Vagina (tissue), 2 donors: ENCODE measurements around the gene IFT122. TPM values are rescaled to one million over a fixed set of nuclear protein-coding genes. Genes with fewer than 3 reads are reported as not detected.

Source experiments
- DNase-seq, 2 donors: peaks; one replicate each; pipeline ENCODE4 v3.0.0-alpha.2; 2017; ENCODE audit errors: extremely low spot score in 2 of 2
- H3K27ac ChIP-seq: fragments of 200-600 bp; sonication (generic); one replicate; pipeline ENCODE4 v1.5.1; 2019
- H3K27me3 ChIP-seq: fragments of 200-600 bp; sonication (generic); one replicate; pipeline ENCODE4 v1.5.1; 2019
- H3K36me3 ChIP-seq, 2 donors: fragments of 200-600 bp; sonication (generic); one replicate each; pipeline ENCODE4 v1.5.1; 2017 to 2019
- H3K4me1 ChIP-seq: fragments of 200-600 bp; sonication (generic); one replicate; pipeline ENCODE4 v1.5.1; 2019
- H3K4me3 ChIP-seq, 2 donors: fragments of 200-600 bp; sonication (generic); 1 replicate in 1 of 2; 2 replicates in 1 of 2; pipeline ENCODE4 v1.5.1; 2016 to 2019
- H3K9me3 ChIP-seq: fragments of 200-600 bp; sonication (generic); one replicate; pipeline ENCODE4 v1.5.1; 2019
- POLR2A ChIP-seq, 2 donors: fragments of 450-650 bp; IDR thresholded peaks; one replicate each; pipeline ENCODE4 v1.6.1; 2017; ENCODE audit warnings: antibody characterized with exemption in 2 of 2, mild to moderate bottlenecking in 2 of 2, moderate library complexity in 2 of 2
- POLR2AphosphoS5 ChIP-seq, 2 donors: sonication (generic); formaldehyde crosslinking; IDR thresholded peaks; one replicate each; pipeline ENCODE4 v1.9.0; 2017; ENCODE audit warnings: antibody characterized with exemption in 2 of 2, mild to moderate bottlenecking in 2 of 2, low read depth in 1 of 2; ENCODE audit not compliant: insufficient read depth in 1 of 2
- intact Hi-C: fragments of 100-400 bp; cut with DNase I; formaldehyde crosslinking; loops from one replicate; pipeline ENCODE4 v1.15.1; 2023
- total RNA-seq: library from RNA; depleted of rRNA; stranded (reverse); fragments of >200 nt; gene quantifications from one replicate; pipeline ENCODE4 v1.2.3, GENCODE V29; 2016
- TF ChIP-seq, protein P1 (sequence below), 3 experiments: fragments of 450-650 bp in 2 of 3; fragments of 200-600 bp in 1 of 3; sonication (generic) in 1 of 3; IDR thresholded peaks; one replicate each; pipeline ENCODE4 v1.5.1; 2017 to 2019; ENCODE audit warnings: antibody characterized with exemption in 3 of 3, mild to moderate bottlenecking in 2 of 3, moderate library complexity in 2 of 3

The IFT122 gene
- total RNA-seq, 1 donor from 2014 or later = 33.4 TPM

DNA sequence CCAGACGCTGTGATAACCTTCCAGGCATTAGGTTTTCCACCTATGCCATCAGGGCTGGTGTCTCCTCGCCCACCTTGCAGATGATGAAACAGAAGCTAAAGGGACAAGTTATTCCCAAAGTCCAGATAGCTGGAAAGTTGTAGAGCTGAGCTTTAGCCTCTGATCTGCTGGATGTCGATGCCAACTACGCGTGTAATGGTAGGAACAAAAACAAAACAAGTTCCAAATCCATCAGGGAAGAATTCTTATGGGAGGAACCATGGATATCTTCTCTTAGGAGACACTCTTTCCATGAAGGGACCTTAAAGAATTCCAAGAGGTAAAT is 60.3 kb downstream of the IFT122 start:
- H3K27ac ChIP-seq = no peak overlapping the region
- H3K4me3 ChIP-seq = no peak overlapping the region
- intact Hi-C loops = no loop called here
- no peaks in the 10 kb centered on the region for H3K4me1 ChIP-seq
- peaks cover 0 to 22% of the 10 kb centered on the region in 2 donors for H3K36me3 ChIP-seq
- H3K27me3 ChIP-seq = no peaks in the 10 kb centered on the region
- DNase-seq = no peak
- no peak for TF ChIP-seq POLR2AphosphoS5 (IDR thresholded peaks at IDR 0.05; ENCODE audit: insufficient read depth in 1 of 2, low read depth in 1 of 2)
- H3K9me3 ChIP-seq = no peaks in the 10 kb centered on the region

DNA sequence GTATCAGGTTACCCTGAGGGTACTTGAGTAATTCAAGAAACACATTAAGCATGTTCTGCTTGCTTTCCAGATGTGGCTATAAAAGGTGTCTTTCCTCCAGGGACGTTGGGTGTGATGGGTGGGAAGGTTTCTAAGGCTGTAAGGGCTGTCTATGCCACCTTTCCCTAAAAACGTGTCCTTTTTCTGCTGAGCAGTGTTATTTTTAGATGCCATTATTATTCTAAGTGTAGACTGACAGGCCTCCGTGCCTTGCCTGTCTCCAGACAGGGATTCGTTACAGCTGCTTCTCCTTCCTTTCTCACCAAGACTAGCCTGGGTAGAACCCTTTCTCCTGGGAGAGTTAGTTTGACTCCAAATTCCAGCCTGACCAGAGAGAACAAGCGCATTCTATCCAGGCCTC is 61.6 kb downstream of the IFT122 start:
- intact Hi-C loops = no loop called here
- TF ChIP-seq POLR2AphosphoS5 (IDR thresholded peaks at IDR 0.05; ENCODE audit: insufficient read depth in 1 of 2, low read depth in 1 of 2) (no peak), POLR2A (IDR thresholded peaks at IDR 0.05) (no peak)
- TF ChIP-seq, protein P1, sequence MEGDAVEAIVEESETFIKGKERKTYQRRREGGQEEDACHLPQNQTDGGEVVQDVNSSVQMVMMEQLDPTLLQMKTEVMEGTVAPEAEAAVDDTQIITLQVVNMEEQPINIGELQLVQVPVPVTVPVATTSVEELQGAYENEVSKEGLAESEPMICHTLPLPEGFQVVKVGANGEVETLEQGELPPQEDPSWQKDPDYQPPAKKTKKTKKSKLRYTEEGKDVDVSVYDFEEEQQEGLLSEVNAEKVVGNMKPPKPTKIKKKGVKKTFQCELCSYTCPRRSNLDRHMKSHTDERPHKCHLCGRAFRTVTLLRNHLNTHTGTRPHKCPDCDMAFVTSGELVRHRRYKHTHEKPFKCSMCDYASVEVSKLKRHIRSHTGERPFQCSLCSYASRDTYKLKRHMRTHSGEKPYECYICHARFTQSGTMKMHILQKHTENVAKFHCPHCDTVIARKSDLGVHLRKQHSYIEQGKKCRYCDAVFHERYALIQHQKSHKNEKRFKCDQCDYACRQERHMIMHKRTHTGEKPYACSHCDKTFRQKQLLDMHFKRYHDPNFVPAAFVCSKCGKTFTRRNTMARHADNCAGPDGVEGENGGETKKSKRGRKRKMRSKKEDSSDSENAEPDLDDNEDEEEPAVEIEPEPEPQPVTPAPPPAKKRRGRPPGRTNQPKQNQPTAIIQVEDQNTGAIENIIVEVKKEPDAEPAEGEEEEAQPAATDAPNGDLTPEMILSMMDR (IDR thresholded peaks at IDR 0.05) = no peak

DNA sequence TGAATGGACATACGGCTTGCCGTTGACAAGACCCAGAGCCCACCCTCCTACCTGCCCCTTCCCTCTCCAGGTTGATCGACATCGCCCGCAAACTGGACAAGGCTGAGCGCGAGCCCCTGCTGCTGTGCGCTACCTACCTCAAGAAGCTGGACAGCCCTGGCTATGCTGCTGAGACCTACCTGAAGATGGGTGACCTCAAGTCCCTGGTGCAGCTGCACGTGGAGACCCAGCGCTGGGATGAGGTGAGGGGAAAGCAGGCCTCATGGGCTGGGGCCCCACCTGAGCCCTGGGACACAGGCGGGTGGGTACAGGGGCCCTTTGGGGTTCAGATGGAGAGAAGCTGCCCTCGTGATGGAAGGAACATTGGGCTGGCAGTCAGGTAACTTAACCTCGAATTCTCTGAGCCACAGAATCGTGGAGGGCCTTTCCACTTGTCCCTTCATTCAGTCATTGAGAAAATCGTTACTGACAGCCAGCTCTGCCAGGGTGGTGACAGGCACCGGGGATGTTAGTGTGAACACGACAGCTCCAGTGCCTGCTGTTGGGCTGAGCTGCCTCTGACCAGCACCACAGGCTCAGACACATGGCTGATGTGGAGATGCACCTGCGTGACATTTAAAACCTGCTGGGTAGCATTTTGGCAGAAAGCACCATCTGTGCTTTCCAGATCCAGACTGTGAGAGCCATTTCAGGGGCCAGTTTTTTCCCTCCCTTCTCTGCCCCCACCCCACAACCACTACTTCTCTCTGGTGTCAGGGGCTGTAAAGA is 62.8 kb downstream of the IFT122 start:
- intact Hi-C loops = no loop called here
- Histone ChIP-seq H3K4me3 (no peak overlapping the region), H3K27me3 (no peaks in the 10 kb centered on the region), H3K9me3 (no peaks in the 10 kb centered on the region), H3K36me3 (peaks cover 0 to 37% of the 10 kb centered on the region in 2 donors), H3K4me1 (no peaks in the 10 kb centered on the region), H3K27ac (no peak overlapping the region)
- TF ChIP-seq, protein P1 (IDR thresholded peaks at IDR 0.05) = no peak
- no peak for TF ChIP-seq POLR2A (IDR thresholded peaks at IDR 0.05)
- TF ChIP-seq POLR2AphosphoS5 (IDR thresholded peaks at IDR 0.05; ENCODE audit: insufficient read depth in 1 of 2, low read depth in 1 of 2) = no peak
- DNase-seq = no peak

More for the DNA sequence above, 61.6 kb downstream of the IFT122 start:
- H3K4me3 ChIP-seq = no peak overlapping the region
- no peaks in the 10 kb centered on the region for H3K4me1 ChIP-seq
- H3K27ac ChIP-seq = no peak overlapping the region
- no peaks in the 10 kb centered on the region for H3K27me3 ChIP-seq
- peaks cover 0 to 35% of the 10 kb centered on the region in 2 donors for H3K36me3 ChIP-seq
- DNase-seq = no peak
- H3K9me3 ChIP-seq = no peaks in the 10 kb centered on the region

DNA sequence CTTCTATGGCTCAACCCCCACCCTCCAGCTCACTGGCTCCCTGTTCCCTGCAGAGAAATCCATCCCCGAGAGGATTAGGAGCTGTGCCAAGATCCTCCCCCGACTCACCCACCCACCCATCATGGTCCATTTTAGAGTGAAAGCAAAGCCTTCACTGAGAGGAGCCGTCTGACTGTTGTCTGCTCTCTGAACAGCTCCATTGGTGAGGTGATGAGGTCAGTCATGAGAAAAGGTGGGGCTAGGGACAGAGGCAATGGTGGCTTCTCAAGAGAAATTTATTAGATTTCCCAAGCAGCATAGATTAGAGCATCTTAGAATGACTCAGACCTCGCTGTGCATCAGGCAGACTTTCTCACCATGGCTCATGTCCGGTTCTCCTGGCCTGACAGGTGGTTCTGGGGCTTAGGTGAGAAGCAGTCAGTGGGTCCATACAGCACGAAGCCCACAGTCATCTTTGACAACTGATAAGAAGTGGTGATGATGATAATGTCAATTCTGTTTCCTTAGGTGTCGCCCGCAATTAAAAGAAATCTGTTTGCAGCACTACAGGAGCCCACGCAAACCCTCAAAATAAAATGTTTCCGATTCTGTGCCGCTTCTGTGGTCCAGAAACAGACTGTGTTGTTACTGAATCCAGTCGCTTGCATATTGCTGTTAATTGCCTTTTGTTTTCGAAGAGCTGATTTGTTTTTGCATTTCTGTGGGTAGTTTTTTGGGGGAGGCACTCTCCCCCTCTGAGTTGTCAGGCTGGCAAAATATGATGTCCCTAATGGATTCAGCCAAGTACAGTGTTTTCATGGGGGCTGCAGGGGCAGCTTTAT is 63.7 kb downstream of the IFT122 start:
- intact Hi-C loops = no loop called here
- H3K36me3 ChIP-seq = peaks cover 0 to 41% of the 10 kb centered on the region in 2 donors

DNA sequence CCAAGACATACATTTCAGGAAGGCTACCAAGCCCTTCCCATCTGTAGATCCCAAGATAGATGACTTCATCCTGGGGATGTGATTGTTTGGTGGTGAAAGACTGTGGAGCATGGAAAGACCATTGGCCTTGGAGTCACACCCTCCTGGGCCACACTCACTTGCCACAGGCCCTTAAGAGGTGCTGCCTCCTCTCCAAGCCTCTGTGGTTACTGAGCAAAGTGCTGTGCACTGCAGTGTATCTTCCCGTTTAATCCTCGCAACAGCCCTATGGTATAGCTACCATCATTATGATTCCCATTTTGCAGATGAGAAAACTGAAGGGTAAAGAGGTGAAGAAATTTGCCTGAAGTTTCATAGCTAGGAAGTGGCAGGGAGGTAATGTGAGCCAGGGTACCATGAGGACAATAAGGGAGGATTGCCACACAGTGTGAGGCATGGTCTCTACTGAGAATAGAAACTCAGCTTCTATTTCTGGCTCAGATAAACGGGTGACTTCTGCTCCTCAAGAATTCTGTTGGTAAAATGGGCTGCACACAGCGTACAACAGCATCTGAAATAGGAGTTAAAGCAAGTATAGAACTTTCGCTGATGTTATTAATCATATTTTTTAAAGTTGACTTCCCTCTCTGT is 64.6 kb downstream of the IFT122 start:
- Histone ChIP-seq H3K4me3 (no peak overlapping the region), H3K27me3 (no peaks in the 10 kb centered on the region), H3K4me1 (no peaks in the 10 kb centered on the region), H3K9me3 (no peaks in the 10 kb centered on the region), H3K27ac (no peak overlapping the region), H3K36me3 (peaks cover 0 to 41% of the 10 kb centered on the region in 2 donors)
- intact Hi-C loops = no loop called here
- no peak for TF ChIP-seq POLR2A (IDR thresholded peaks at IDR 0.05)
- TF ChIP-seq POLR2AphosphoS5 (IDR thresholded peaks at IDR 0.05; ENCODE audit: insufficient read depth in 1 of 2, low read depth in 1 of 2) = no peak
- TF ChIP-seq, protein P1 (IDR thresholded peaks at IDR 0.05) = no peak
- DNase-seq = no peak

More for the DNA sequence above, 63.7 kb downstream of the IFT122 start:
- H3K27ac ChIP-seq = no peak overlapping the region
- TF ChIP-seq POLR2AphosphoS5 (IDR thresholded peaks at IDR 0.05; ENCODE audit: insufficient read depth in 1 of 2, low read depth in 1 of 2) = no peak
- no peak for TF ChIP-seq POLR2A (IDR thresholded peaks at IDR 0.05)
- TF ChIP-seq, protein P1 (IDR thresholded peaks at IDR 0.05) = no peak
- no peaks in the 10 kb centered on the region for H3K27me3 ChIP-seq
- DNase-seq = no peak
- H3K4me1 ChIP-seq = no peaks in the 10 kb centered on the region
- H3K9me3 ChIP-seq = no peaks in the 10 kb centered on the region
- no peak overlapping the region for H3K4me3 ChIP-seq
